Islet of Langerhans (tissue), 1 donor: ENCODE data around the gene THSD7B.
A peak's percentile ranks its signal among the peaks of the same experiment; 100 is the strongest.

ENCODE experiments used
- FAIRE-seq: peaks from one replicate; lab custom pipeline; 2011; peaks lifted over from hg19 to GRCh38; lab: Jason Lieb, UNC

The THSD7B gene

DNA sequence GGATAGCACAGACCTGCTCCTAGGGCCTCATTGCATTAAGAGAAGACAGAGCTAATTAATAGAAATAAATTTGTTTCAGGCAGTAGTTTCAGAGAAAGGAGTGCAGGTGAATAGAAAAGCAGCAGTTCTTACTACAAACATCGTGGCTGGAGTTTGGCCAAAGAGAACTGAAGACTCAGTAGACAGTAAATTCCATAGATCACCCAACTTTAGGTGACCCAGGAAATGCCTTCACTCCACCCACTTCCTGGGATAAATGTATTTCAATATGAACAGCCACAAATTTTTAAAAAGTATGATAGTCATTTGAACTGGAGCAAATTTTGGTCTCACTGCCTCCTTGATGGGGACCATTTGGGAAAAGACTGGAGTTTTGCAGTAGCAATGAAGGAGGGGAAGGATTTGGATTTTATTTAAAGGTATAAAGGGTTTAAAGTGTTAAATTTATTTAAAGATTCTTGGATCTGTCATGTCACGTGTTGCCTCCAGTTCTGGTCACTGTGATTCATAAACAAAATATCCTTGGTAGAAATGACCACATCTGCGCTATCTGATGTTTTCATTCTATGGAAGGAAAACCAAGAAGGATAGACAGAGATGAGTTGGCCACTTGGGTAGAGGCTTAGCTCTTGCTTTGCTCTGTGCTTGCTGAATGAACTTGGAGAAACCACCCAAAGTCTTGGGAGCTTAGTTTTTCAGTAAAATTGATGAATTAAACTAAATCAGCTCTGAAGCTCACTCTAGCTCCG is 390.2 kb downstream of the THSD7B start:
- no peak for FAIRE-seq

- FAIRE-seq: no peak
Observed at GRCh38 chr2:137156221-137156844, 391.0 kb downstream of the THSD7B start.

DNA sequence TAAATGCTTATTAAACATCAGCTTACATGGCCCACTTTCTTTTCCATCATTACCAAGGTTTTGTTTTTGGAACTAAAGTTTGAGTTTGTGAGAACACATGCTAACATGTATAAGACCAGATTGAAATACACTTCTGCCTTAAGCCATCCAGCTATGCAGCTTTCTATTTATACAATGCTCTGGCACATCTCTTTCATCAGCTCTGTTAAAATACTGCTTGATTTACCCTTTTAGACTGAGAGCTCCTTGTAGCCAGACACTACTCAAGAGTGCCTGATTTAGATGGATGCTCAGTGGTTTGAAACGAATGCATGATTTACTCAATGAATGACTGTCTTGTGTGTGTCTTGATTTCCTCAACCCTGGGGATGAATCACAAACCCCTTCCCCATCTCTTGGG is 392.5 kb downstream of the THSD7B start:
- FAIRE-seq: no peak

DNA sequence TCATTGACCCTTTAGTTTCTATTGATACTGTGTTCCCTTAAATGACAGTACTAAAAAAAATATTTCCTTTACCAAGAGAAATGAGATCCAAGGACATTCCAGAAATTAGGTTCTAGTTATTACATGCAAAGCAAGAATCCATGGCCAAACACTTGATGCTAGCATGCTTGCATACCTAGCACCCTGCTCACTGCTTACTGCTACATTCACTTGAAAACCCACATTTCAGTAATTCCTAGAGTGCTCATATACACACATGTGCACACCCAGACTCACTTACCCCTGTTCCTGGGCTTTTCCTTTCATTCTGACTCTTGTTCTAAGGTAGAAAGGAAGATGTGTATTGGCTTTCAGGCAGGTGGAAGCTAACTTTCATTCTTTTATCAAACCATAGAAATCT is 395.9 kb downstream of the THSD7B start:
- FAIRE-seq: no peak

- no peak for FAIRE-seq
Observed at GRCh38 chr2:137165968-137166367, 400.6 kb downstream of the THSD7B start.

DNA sequence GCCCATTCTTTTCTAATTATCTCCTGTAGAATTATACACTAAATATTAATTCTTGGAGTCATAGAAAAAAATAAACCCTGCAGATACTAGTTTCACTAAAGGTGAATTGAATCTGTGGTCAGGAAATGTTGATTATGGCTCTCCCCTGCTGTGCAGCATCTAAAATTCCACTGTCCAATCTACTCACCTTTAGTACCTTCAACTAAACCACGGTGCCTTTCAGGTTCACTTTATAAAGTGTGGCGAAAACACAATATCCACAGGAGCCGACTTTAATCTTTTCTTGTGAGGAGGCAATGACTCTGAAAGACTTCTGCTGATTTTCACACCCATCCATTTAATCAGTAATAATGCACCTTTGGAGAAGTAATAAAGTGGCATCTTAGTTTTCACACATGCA is 402.3 kb downstream of the THSD7B start:
- no peak for FAIRE-seq

- FAIRE-seq: no peak
Observed at GRCh38 chr2:137168552-137168951, 403.2 kb downstream of the THSD7B start.

DNA sequence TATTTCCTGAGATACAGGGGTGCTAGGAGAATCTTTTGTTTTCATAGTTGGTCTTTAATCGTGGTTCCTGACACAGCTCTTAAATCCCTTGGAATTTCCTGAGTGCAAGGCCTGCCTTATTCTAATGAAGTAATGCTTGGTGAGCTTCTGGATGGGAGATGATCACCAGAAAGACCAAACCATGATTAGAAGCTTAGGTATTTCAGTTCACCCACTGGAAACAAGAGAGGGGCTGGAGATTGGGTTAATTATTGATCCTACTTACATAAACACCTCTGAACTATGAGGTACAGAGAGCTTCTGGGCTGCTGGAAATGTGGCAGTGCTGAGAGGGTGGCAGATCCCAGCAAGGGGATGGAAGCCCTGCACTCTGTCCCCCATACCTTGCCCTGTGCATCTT is 406.8 kb downstream of the THSD7B start:
- FAIRE-seq: no peak

GRCh38 chr2:137173463-137173862 is 408.1 kb downstream of the THSD7B start:
- no peak for FAIRE-seq

DNA sequence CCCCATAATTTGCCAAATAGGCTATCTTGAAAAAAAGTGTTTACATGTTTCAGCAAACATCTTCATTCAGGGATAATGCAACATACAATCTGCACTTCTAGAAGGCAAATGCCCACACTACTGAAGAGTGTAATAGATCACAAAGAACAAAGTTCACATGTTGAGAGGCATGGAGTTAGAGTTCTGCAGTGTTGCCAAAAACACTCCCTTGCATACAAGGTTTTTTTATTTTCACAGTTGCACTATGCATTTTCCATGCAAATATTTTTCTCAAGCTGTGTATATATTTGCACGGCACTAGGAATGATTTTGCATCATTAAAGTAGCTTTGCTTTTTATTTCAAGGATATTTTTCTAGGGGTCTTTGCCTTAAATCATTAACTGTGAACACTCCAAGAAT is 409.9 kb downstream of the THSD7B start:
- no peak for FAIRE-seq

GRCh38 chr2:137178951-137179377 is 413.6 kb downstream of the THSD7B start:
- peak; percentile 66 for FAIRE-seq

DNA sequence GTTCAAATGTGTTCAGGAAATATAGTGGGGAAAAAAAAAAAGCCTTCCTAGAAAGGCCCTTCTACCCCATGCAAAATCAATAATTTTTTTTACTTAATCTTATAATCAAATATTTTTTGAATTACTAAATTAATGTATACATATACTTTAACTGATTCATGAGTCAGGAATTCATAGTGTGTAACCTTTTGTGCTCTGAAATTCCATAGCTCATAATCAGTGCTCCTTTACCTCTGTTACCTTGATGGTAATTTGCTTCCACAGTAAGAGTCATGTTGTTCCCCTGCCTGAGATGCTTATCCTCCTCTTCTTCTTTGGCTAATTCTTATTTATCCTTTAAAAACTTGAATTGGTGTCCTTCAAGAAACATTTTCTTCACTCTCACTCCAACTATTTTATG is 414.2 kb downstream of the THSD7B start:
- no peak for FAIRE-seq

- no peak for FAIRE-seq
Observed at GRCh38 chr2:137180012-137180411, 414.7 kb downstream of the THSD7B start.

DNA sequence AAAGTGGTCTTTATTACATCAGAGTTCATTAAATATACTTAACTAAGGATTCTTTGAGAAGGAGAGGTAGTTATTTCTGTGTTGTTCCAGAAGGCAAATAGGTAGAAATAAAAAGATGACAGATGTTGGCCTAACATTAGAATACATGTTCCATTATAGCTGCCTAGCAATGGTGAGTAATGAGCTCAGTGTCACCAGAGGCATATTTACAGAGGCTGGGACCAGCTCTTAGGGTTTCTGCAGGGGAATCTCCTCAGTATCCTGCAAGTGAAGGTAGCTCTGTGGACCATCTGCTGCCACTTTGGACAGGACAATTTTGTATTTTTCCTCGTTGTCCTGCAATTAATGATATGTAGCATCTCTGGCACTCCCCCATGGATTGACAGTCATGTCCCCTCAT is 416.0 kb downstream of the THSD7B start:
- FAIRE-seq: peak; percentile 36

DNA sequence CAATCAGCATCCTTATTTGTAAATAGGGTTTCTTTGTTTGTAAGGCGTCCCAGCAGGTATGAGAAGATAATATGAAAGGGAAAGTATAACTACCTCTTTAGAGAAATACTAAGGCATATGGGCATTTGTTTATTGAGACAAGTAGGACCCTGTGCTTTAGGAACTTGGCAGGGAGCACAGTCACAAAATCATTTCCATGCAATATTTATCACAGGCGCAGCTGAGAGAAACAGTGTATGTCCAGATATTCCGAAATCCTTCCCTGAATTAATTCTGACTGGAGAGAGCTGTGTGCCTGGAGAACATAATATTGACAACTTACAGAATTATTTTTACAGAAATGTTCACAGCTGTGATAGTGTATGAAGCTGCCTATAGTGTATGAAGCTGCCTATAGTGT is 416.7 kb downstream of the THSD7B start:
- no peak for FAIRE-seq

GRCh38 chr2:137183206-137183898 is 418.0 kb downstream of the THSD7B start:
- FAIRE-seq: no peak

DNA sequence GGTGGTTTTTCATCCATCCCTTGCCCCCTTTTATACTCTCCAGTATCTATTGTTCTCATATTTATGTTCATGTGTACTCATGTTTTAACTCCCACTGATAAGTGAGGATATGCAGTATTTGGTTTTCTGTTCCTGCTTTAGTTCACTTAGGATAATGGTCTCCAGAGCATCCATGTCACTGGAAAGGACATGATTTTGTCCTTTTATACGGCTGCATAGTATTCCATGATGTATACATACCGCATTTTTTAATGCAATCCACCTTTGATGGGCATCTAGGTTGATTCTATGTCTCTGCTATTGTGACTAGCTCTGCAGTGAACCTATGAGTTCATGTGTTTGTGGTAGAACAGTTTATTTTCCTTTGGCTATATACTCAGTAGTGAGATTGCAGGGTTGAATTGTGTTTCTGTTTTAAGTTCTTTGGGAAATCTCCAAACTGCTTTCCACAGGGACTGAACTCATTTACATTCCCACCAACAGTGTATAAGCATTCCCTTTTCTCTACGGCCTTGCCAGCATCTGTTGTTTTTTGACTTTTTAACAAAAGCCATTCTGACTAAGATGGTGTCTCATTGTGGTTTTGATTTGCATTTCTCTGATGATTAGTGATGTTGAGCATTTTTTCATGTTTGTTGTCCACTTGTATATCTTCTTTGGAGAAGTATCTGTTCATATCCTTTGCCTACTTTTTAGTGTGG is 420.2 kb downstream of the THSD7B start:
- no peak for FAIRE-seq

DNA sequence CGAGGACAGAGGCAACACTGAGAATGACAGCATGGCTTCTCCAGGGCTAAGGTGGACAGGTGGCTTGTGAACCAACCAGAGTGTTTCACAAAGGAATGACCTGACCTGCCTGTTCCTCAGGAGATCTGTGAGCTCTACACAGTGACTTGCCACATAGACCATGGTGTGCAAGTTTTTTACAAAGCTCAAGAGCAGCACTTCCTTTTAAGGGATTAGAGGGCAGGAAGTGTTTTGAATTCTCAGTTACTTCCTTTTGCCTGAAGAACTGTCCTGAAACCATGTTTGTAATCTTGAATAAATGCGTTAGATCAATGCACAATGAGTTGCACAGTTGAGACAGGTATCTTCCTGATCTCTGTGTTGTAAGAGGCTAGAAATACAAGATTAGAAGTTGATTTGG is 421.9 kb downstream of the THSD7B start:
- FAIRE-seq: no peak

- no peak for FAIRE-seq
Observed at GRCh38 chr2:137190411-137191195, 425.3 kb downstream of the THSD7B start.

DNA sequence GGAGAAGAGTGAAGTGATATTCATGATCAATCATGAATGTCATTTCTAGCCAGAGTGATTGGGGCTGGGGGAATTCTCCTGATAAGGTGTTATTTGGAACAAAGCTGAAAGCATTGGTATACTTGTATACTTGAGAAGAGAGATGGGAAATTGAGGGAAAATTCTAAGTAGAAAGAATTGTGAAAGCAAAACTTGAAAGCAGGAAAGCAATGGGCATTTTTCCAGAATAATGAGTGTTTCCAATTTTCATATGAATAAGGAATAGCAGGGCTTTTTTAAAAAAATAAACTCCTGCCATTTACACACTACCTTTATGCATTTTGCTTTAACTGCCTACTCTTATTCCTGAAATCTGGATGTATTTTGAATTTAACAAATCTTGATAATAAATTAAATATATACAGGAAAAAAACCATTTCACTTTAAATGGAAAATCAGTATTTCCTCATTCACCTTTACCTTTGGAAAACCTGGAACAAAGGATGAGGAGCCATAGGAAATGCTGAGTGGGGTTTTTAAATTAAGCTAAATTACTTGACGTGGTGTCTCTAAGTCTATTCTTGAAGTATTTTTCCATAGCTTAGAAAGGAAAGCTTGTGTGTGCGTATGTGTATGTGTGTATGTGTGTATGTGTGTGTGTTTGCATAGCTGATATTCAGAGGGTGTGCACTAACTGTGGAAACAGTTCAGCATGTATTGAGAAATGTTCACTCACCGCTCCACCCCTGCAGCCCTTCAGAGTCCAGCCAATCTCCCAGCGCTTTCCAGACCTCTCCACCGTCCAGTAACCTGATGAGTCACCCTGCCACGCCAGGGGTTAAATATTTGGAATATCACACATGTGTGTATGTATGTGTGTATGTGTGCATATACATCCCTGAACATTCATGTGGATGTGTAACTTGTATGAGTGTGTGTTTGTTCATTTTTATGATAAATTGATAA is 427.3 kb downstream of the THSD7B start:
- FAIRE-seq: no peak

DNA sequence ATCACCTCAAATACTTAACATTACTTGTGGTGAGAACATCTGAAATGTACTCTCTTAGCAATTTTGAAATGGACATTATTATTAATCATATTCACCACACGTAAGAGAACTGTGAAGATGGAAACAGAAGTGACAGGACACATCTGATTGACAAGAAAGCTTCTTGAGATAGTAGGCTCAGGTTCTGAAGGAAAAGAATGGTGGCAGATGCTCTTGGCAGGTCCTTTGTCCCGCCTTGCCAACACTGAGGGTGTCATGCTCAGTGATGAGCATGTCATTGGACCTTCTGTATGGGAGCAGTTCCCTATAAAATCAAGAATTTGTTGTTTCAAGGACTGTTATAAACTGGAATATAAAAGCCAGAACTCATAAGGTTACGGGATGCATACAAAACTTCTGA is 428.1 kb downstream of the THSD7B start:
- no peak for FAIRE-seq
